IMR-90 (cell line): Measurements from ENCODE around the gene MS4A4E.

Source experiments
- BHLHE40 ChIP-seq: fragments of 150-350 bp; IDR thresholded peaks from 2 replicates; pipeline ENCODE4 v1.6.1; 2016; ENCODE audit warnings: mild to moderate bottlenecking, low read depth, low read length
- CHD1 ChIP-seq: IDR thresholded peaks from 2 replicates; pipeline ENCODE4 v1.6.1; 2012; ENCODE audit warnings: low read depth, low read length, improper control_type of control experiment
- MAFK ChIP-seq: IDR thresholded peaks from 2 replicates; pipeline ENCODE4 v1.6.1; 2012; ENCODE audit warnings: low read depth, low read length, improper control_type of control experiment
- MAZ ChIP-seq: IDR thresholded peaks from 2 replicates; pipeline ENCODE4 v1.6.1; 2012; ENCODE audit warnings: low read depth, mild to moderate bottlenecking, low read length, improper control_type of control experiment, moderate library complexity, borderline replicate concordance
- MXI1 ChIP-seq: IDR thresholded peaks from 2 replicates; pipeline ENCODE4 v1.6.1; 2012; ENCODE audit warnings: low read depth, mild to moderate bottlenecking, low read length, moderate library complexity, borderline replicate concordance
- NFE2L2 ChIP-seq: fragments of 150-350 bp; IDR thresholded peaks from 2 replicates; pipeline ENCODE4 v1.6.1; 2016; ENCODE audit warnings: low read depth, mild to moderate bottlenecking, low read length
- POLR2A ChIP-seq: IDR thresholded peaks from 2 replicates; pipeline ENCODE4 v1.6.1; 2012; ENCODE audit warnings: mild to moderate bottlenecking, low read depth, low read length
- RAD21 ChIP-seq: IDR thresholded peaks from 2 replicates; pipeline ENCODE4 v1.6.1; 2012; ENCODE audit warnings: low read length, improper control_type of control experiment
- RCOR1 ChIP-seq: IDR thresholded peaks from 2 replicates; pipeline ENCODE4 v1.6.1; 2012; ENCODE audit warnings: mild to moderate bottlenecking, low read length, improper control_type of control experiment; ENCODE audit not compliant: insufficient replicate concordance
- RFX5 ChIP-seq: IDR thresholded peaks from 2 replicates; pipeline ENCODE4 v1.8.0; 2012; ENCODE audit warnings: low read depth, mild to moderate bottlenecking, low read length, moderate library complexity
- SMC3 ChIP-seq: fragments of 150-350 bp; IDR thresholded peaks from 2 replicates; pipeline ENCODE4 v1.6.1; 2016; ENCODE audit warnings: low read depth, mild to moderate bottlenecking, antibody characterized with exemption, low read length, moderate library complexity
- TF ChIP-seq, protein P1 (sequence below): conservative IDR thresholded peaks from 2 replicates; pipeline ENCODE4 v1.5.1; 2012; ENCODE audit warnings: mild to moderate bottlenecking, low read depth, low read length, improper control_type of control experiment
- TF ChIP-seq, protein P2 (sequence below): fragments of 150-350 bp; IDR thresholded peaks from 2 replicates; pipeline ENCODE4 v1.6.1; 2017; ENCODE audit warnings: mild to moderate bottlenecking, antibody characterized with exemption, low read length, low read depth
- TF ChIP-seq, protein P3 (sequence below): fragments of 150-350 bp; IDR thresholded peaks from 2 replicates; pipeline ENCODE4 v1.6.1; 2016; ENCODE audit warnings: low read depth, mild to moderate bottlenecking, low read length, moderate library complexity, borderline replicate concordance

DNA sequence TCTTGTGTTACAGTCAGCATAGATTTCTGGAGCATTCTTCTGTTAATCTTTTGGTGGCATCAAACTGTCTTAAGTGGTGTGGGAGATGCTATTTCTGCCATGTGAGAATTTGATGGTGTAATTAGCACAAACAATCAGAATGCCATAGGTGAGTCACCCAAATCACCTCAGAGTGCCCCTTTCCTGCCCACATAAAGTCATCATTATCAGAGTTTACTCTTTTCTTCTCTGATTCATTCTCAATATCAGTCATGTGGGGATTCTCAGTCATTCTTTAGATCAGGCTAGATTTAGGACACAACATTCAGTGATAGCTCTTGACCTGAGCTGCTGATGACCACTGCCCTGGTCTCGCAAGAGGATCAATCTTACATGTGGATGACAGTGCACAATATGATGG lies 36.3 kb downstream of the MS4A4E start:
- TF ChIP-seq, protein P1, sequence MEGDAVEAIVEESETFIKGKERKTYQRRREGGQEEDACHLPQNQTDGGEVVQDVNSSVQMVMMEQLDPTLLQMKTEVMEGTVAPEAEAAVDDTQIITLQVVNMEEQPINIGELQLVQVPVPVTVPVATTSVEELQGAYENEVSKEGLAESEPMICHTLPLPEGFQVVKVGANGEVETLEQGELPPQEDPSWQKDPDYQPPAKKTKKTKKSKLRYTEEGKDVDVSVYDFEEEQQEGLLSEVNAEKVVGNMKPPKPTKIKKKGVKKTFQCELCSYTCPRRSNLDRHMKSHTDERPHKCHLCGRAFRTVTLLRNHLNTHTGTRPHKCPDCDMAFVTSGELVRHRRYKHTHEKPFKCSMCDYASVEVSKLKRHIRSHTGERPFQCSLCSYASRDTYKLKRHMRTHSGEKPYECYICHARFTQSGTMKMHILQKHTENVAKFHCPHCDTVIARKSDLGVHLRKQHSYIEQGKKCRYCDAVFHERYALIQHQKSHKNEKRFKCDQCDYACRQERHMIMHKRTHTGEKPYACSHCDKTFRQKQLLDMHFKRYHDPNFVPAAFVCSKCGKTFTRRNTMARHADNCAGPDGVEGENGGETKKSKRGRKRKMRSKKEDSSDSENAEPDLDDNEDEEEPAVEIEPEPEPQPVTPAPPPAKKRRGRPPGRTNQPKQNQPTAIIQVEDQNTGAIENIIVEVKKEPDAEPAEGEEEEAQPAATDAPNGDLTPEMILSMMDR = no peak
- no peak for TF ChIP-seq RFX5
- TF ChIP-seq SMC3 = no peak
- no peak for TF ChIP-seq POLR2A
- no peak for TF ChIP-seq MXI1
- no peak for TF ChIP-seq RCOR1
- TF ChIP-seq, protein P2, sequence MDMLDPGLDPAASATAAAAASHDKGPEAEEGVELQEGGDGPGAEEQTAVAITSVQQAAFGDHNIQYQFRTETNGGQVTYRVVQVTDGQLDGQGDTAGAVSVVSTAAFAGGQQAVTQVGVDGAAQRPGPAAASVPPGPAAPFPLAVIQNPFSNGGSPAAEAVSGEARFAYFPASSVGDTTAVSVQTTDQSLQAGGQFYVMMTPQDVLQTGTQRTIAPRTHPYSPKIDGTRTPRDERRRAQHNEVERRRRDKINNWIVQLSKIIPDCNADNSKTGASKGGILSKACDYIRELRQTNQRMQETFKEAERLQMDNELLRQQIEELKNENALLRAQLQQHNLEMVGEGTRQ = no peak
- TF ChIP-seq, protein P3, sequence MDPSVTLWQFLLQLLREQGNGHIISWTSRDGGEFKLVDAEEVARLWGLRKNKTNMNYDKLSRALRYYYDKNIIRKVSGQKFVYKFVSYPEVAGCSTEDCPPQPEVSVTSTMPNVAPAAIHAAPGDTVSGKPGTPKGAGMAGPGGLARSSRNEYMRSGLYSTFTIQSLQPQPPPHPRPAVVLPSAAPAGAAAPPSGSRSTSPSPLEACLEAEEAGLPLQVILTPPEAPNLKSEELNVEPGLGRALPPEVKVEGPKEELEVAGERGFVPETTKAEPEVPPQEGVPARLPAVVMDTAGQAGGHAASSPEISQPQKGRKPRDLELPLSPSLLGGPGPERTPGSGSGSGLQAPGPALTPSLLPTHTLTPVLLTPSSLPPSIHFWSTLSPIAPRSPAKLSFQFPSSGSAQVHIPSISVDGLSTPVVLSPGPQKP = no peak
- no peak for TF ChIP-seq NFE2L2
- no peak for TF ChIP-seq CHD1
- no peak for TF ChIP-seq RAD21
- TF ChIP-seq BHLHE40 = no peak
- TF ChIP-seq MAZ = no peak
- TF ChIP-seq MAFK = no peak
